Kasumi-1 (cell line): ENCODE results near the gene FHIP2A.
"Not testable (repeated sequence)": the region's sequence is repeated elsewhere in the genome, so short reads cannot be mapped to it uniquely, and the experiment has no call there.

Source experiments
- DNase-seq, 2 experiments: peaks; one replicate each; lab custom pipeline; 2025; lab: John Stamatoyannopoulos, UW

Gene FHIP2A

DNA sequence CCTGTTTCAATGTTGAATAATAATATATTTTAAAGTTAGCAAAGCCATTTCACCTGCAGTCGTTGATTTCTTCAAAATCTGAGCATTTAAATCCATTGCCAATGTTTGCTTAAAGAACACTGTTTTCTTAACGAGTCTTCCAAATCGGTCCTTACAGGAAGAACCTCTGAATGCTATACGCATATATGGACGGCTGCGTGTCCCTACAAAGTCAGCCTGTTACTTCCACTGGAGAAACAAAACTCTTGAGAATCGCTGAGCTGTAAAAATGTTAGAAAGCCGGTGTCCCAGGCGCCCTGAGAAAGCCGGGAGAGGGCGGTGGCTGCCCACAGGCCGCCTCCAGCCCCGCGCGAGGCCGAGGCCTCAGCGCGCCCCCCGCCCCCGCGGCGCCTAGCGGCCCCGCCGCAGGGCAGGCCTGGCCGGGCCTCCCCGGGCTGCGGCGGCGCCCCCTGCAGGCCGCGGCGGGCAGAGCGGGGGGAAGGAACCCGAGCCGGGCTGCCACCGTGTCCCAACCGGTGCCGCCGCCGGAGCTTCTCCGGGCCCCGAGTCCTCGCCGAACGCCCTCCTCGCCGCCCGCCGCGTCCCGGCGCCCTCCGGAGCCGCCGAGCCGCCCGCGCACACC, at the start of gene FHIP2A:
TSS of gene FHIP2A (plus strand) at position 488 of the 622 bp plus-strand sequence. CDS start 299 bp downstream, outside the sequence.
- DNase-seq: peak; percentile 64 to 92

DNA sequence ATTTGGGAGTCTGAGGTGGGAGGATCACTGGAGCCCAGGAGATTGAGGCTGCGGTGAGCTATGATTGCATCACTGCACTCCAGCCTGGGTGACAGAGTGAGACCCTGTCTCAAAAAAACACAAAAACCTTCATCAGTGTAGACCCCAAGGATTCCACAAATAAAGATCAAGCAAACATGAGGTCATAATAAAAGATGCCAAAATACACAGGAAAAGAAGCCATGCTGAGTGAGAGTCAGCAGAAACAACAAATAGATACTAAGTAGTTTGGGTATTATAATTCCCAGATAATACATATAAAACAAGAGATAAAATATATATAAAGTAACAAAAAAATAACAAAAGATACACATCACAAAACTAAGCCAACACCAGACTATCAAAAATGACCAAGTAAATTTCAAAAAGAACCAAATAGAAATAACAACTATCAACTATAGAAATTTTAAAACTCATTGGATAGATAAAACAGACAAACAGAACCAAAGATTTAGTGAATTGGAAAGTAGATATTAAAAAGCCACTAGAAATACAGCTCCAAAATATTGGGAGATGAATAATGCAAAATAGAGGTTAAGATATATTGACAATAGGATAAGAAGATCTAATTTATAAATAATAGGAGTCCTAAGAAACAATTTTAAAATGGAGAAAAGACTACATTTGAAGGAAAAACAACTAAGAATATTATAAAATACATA, 48.9 kb upstream of the FHIP2A start:
- no peak for DNase-seq

DNA sequence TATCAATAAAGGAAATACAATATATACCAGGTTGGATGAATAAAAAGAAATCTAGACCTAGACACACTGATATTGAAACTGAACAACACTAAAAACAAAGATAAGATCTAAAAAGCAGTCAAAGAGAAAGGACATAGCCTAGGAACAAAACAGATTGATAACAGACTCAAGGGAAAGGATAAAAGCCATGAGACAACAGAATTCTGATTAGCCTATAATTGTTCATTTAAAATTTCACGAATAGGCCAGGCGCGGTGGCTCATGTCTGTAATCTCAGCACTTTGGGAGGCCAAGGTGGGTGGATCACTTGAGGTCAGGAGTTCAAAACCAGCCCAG, 48.4 kb upstream of the FHIP2A start:
- no peak for DNase-seq

DNA sequence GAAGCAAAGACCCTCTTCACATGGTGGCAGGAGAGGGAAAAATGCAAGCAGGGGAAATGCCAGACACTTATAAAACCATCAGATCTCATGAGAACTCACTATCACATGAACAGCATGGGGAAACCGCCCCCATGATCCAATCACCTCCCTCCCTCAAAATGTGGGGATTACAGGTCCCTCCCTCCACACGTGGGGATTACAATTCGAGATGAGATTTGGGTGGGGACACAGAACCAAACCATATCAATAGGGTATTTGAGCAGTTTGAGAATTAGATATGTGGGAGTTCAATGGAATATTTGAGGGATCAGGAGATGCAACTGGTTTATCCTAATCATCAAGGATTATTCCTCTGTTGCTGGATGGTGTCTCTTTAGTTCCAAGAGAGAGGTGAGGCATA, 46.5 kb upstream of the FHIP2A start:
- not testable (repeated sequence) for DNase-seq

- no peak for DNase-seq
Observed at GRCh38 chr10:114777415-114777814, 44.2 kb upstream of the FHIP2A start.

GRCh38 chr10:114779803-114780576, 41.6 kb upstream of the FHIP2A start:
- no peak for DNase-seq

DNA sequence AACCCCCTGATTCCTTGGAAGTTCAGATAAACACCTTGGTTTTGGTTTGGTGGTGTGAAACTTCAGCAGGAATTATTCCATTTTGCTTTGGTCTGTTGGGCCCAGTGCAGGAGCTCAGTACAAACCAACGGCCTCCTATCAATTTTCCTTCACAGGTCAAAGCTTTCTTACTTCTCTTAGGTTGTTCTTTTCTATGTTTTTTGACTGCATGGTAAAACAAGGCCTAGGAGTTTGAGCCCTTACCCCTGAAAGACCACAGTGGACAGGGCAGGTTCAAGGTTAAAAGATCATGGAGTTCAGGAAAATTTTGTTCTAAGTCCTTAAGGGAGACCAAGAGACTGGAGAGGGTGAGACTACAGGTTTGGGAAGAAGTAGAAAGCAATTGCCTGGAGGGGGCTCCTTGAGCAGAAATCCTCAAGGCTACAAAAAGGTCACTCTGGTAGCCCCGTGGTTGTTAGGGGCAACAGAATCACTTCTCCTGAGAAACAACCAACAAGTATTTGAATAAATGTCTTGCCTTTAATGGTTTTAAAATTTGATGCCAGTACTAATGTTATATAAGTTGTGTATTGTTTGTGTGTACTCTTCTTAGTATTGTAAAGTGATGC, 40.9 kb upstream of the FHIP2A start:
- DNase-seq: no peak

DNA sequence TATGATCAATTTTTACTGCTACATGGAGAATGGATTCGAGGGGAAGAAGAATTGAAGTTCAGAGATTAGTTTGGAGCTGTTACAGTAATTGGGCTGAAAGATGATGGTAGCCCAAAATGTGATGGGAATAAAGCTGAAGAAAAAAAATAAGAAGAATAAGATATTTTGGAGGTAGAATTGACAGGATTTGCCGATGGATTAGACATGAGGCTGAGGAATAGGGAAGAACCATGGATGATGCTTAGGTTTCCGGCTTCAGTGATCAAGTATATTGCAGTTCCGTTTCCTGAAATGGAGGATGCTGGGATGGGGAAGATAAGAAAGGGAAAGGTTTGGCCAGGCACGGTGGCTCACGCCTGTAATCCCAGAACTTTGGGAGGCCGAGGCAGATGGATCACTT, 38.9 kb upstream of the FHIP2A start:
- DNase-seq: no peak

DNA sequence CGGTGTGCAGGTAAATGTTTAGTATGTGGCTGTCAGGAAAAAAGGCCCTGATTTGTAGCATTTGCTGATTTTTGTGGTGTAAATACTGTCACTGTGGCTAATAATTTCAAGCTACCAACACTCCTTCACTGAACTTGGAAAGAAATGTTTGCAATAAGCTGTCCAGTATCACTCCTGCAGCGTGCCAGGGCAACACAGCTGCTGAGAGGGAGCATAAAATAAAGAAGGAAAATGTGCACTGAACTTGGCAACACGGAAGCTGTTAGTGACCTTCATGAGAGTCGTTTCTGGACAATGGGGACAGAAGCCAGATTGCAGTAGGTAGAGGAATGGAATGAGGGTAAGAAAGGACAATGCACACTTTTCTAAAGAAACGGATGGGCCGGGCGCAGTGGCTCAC, 37.9 kb upstream of the FHIP2A start:
- DNase-seq: no peak

GRCh38 chr10:114786492-114786891, 35.1 kb upstream of the FHIP2A start:
- peak; percentile 51 to 77 for DNase-seq

DNA sequence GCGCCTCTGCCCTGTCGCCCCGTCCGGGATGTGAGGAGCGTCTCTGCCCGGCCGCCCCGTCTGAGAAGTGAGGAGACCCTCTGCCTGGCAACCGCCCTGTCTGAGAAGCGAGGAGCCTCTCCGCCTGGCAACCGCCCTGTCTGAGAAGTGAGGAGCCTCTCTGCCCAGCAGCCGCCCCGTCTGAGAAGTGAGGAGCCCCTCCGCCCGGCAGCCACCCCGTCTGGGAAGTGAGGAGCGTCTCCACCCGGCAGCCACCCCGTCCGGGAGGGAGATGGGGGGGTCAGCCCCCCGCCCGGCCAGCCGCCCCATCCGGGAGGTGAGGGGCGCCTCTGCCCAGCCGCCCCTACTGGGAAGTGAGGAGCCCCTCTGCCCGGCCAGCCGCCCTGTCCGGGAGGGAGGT, 34.4 kb upstream of the FHIP2A start:
- not testable (repeated sequence) for DNase-seq

- DNase-seq: no peak
Observed at GRCh38 chr10:114791768-114792167, 29.8 kb upstream of the FHIP2A start.

DNA sequence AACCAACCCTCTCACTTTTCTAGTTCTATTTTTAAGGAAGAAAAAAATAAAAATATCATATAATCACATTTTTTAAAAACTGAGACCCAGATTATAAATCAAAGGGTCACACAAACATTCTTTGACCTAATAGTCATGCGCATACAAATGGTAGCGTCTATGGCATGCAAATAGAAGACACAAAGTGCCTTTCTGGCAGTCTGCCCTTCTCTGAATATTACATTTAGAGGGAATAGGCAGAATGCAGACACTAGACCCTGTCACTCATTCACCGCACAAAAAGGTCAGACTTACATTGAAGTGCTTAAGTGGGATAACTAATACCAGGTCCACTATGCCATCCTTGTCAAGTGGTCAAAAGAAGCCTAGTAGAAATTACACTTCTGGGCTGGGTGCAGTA, 26.5 kb upstream of the FHIP2A start:
- no peak for DNase-seq

GRCh38 chr10:114800361-114800760, 21.2 kb upstream of the FHIP2A start:
- DNase-seq: no peak

GRCh38 chr10:114801411-114801813, 20.2 kb upstream of the FHIP2A start:
- peak; percentile 93 to 95 for DNase-seq

GRCh38 chr10:114802177-114802576, 19.4 kb upstream of the FHIP2A start:
- no peak for DNase-seq

GRCh38 chr10:114806562-114807391, 14.8 kb upstream of the FHIP2A start:
- DNase-seq: no peak

DNA sequence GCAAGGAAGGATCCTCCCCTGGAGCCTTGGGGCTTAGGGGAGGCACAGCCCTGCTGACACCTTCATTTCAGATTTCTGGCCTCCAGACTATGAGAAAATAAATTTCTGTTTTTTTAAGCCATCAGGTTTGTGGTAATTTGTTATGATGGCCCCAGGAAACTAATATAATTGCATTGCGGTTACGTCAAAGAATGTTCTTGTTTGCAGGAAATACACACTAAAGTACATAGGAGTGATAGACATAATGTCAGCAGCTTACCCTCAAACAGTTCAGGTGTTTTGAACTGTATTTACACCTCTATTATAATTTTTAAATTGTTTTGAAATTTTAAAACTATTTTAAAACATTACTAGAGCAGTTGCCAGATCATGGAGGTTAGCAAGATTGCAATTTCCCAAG, 12.6 kb upstream of the FHIP2A start:
- no peak for DNase-seq

- DNase-seq: no peak
Observed at GRCh38 chr10:114810926-114811325, 10.7 kb upstream of the FHIP2A start.

- peak; percentile 22 to 40 for DNase-seq
Observed at GRCh38 chr10:114811862-114812261, 9.7 kb upstream of the FHIP2A start.

DNA sequence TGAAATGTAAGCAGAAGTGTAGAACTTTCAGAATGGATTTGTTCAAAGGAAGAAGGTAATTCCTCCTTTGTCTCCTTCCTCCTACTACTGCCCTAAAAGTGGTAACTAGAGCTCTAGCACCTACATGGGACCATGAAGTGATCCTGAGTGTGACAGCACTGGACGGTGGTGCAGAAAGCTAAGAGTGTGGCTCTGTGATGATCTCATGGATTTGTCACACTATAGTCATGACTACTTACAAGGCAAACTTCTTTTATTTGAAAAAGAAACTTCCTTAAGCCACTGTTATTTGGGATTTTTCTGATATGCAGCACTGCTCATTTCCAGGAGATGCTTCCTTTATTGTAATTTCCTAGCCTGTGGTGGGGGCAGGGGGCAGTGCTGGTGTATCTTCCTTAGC, 5.8 kb upstream of the FHIP2A start:
- DNase-seq: no peak

GRCh38 chr10:114816308-114816707, 5.3 kb upstream of the FHIP2A start:
- no peak for DNase-seq
